GM18526 (cell line): ENCODE measurements around the gene SCD5.

Experiments used
- POLR2A ChIP-seq: IDR thresholded peaks from 3 replicates; pipeline ENCODE4 v1.6.1; 2011; ENCODE audit not compliant: insufficient read length; ENCODE audit errors: extremely low read depth

SCD5 gene

GRCh38 chr4:82753725-82754410 is 44.7 kb downstream of the SCD5 start:
- no peak for TF ChIP-seq POLR2A

DNA sequence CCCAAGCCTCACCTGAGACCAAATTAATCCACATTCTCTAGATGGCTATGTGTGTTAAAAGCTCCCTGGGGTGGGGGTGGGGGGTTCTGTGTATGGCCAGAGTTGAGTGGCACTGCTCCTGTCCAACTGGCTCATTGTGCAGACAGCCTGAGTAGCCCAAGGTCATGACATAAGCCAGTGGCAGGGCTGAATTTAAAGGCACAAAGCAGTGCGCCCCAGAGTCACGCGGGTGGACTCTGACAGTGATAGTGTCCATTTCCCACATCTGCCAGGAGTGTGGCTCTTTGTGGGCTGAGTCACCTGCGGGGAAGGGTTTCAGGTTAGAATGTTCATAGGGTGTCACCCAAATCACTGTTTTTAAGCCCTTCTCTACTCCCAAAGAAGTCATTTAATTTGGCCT is 45.4 kb downstream of the SCD5 start:
- no peak for TF ChIP-seq POLR2A

GRCh38 chr4:82748810-82749470 is 49.7 kb downstream of the SCD5 start:
- TF ChIP-seq POLR2A = no peak

- TF ChIP-seq POLR2A = no peak
Observed at GRCh38 chr4:82747686-82748575, 50.7 kb downstream of the SCD5 start.

GRCh38 chr4:82746705-82747574 is 51.7 kb downstream of the SCD5 start:
- TF ChIP-seq POLR2A = no peak

DNA sequence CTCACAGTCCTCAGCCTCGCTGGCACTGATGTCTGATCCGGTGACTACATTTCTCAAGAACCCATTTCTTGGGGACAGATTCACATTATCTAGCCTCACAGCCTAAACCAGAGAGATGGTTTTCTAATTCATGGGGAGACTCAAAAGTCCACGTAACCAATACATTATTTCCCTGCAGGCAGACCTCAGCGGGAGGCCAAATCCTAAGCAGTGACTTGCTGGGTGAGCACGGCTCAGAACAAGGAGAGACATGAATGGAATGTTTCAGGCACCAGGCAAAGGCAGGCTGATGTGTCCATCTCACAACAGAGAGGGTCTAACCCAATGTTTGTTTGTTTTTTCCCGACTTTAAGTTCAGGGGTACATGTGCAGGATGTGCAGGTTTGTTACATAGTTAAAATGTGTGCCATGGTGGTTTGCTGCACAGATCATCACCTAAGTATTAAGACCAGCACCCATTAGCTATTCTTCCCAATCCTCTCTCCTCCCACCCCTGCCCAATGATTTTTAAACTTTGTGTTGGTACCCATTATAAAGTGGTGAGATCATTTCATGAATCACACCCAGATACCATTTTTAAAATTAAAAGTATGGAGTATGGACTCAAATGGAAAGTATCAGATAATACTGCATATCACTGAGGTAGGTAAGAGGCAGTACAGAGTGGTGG is 53.3 kb downstream of the SCD5 start:
- no peak for TF ChIP-seq POLR2A

DNA sequence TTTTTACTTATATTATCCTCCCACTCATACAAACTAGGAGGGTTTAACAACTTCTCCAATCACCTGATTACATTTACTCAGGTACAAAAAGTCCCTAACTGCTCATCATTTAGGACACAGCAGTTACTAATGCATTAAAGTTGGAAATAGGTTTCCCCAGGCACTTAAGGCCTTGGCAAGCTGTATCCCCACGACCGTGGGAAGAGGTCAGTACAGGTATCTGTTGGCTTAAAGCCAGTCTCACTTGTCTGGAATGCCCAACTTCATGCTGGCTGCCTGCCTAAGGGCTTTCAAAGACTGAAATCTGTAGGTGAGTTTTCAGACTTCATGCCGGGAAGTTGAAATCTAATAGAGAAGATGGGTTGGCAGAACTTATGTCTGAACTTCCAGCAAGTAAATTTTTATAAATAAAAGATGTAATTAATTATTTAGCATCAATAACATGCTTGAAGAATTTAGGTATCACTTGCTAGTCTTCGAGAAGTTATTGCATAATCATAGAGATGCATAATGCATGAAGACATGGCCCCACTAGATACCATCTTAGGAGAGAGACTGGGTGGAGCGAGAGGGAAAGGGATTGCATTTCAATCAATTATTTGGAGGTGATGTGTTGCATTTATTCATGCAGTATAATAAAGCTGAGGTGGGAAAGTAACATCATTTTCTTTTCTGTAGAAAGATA is 54.2 kb downstream of the SCD5 start:
- TF ChIP-seq POLR2A = no peak

GRCh38 chr4:82741188-82741587 is 57.4 kb downstream of the SCD5 start:
- no peak for TF ChIP-seq POLR2A

- no peak for TF ChIP-seq POLR2A
Observed at GRCh38 chr4:82739287-82740190, 59.1 kb downstream of the SCD5 start.

- TF ChIP-seq POLR2A = no peak
Observed at GRCh38 chr4:82737354-82737753, 61.2 kb downstream of the SCD5 start.

GRCh38 chr4:82733636-82734035 is 65.0 kb downstream of the SCD5 start:
- TF ChIP-seq POLR2A = no peak

- no peak for TF ChIP-seq POLR2A
Observed at GRCh38 chr4:82728301-82728700, 70.3 kb downstream of the SCD5 start.

DNA sequence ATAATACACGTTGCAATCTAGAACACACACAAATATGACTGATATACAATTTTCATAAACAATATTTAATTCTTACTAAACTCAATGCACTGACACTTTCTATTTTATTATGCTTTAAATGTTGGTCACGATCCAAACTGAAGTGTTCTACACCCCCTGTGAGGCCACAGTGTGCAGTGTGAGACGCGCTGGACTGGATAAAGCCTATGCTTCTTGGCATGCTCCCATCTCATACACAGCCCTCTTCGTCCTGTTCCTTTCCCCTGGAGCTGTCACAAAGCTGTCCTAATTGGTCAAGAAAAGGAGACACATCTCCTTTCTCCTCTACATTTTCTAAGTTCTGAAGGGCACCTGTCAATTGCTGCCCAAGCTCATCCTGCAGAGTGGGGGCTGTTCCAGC is 72.0 kb downstream of the SCD5 start:
- TF ChIP-seq POLR2A = no peak

DNA sequence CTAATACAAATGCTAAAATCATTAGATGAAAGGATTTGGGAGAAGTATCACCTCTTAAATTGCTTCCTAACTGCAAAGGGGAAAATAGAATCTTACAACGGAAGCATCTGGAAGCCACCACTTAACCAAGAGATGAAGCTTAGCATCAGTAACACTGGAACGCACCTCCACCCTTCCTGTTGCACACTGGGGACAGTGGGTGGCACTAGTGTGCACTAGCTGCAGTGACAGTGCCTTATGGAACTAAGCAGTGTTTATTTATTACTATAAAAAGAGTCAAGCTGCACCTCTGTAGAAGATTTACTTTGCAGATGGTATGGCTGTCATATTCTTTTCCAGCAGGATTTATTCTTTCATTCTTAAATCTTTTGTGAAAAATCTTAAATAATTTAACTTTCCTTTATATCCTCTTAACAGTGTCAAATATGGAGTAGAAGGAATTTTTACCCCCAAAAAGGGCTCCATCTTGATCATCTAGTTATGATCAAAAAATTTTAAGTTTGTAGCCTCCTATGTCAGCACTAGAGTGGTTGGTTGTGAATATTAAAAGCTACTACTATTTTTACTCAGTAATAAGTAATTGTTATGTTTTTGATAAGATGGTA is 76.7 kb downstream of the SCD5 start:
- TF ChIP-seq POLR2A = no peak
